Heart right ventricle (tissue), 16 donors: ENCODE measurements around the gene TTLL9. TPM values are rescaled to one million over a fixed set of nuclear protein-coding genes. Genes with fewer than 3 reads are reported as not detected.

Experiments
- ATAC-seq, 8 donors: fragments of 200-7000 bp; cut with Tn5 transposase; one replicate each; pipeline ENCODE4 v1.9.1; 2020; ENCODE audit warnings: mild to moderate bottlenecking in 8 of 8, moderate library complexity in 8 of 8, moderate number of reproducible peaks in 1 of 8
- DNase-seq, 2 donors: peaks; one replicate each; pipeline ENCODE4 v3.0.0-alpha.2; 2020
- H3K27ac ChIP-seq, 10 donors: fragments of 200-600 bp; sonication (generic) in 2 of 10; one replicate each; pipeline versions ENCODE4 v1.5.0 to v1.8.0; 2020 to 2022; ENCODE audit warnings: mild to moderate bottlenecking in 3 of 10
- H3K27me3 ChIP-seq, 7 donors: fragments of 200-600 bp; one replicate each; pipeline ENCODE4 v1.8.0; 2021 to 2022; ENCODE audit warnings: mild to moderate bottlenecking in 2 of 7
- H3K36me3 ChIP-seq, 9 donors: fragments of 200-600 bp; sonication (generic) in 1 of 9; one replicate each; pipeline versions ENCODE4 v1.5.0 to v1.8.0; 2020 to 2022; ENCODE audit warnings: mild to moderate bottlenecking in 2 of 9
- H3K4me1 ChIP-seq, 9 donors: fragments of 200-600 bp; sonication (generic) in 1 of 9; one replicate each; pipeline versions ENCODE4 v1.5.0 to v1.8.0; 2020 to 2022; ENCODE audit warnings: mild to moderate bottlenecking in 4 of 9
- H3K4me3 ChIP-seq, 10 donors: fragments of 200-600 bp; sonication (generic) in 2 of 10; one replicate each; pipeline versions ENCODE4 v1.5.0 to v1.8.0; 2020 to 2022; ENCODE audit warnings: mild to moderate bottlenecking in 7 of 10, moderate library complexity in 2 of 10
- H3K9me3 ChIP-seq, 11 donors: fragments of 200-600 bp in 10 of 11; sonication (generic) in 2 of 11; one replicate each; pipeline versions ENCODE4 v1.5.0 to v1.8.0; 2013 to 2022; ENCODE audit warnings: mild to moderate bottlenecking in 2 of 11, control low read depth in 1 of 11, moderate library complexity in 1 of 11
- CTCF ChIP-seq, 9 donors: fragments of 200-600 bp; sonication (generic) in 2 of 9; IDR thresholded peaks; one replicate each; pipeline versions ENCODE4 v1.5.0 to v1.8.0; 2021 to 2022; ENCODE audit warnings: antibody characterized with exemption in 9 of 9, mild to moderate bottlenecking in 5 of 9, moderate library complexity in 1 of 9
- WGBS, 2 donors: extraction: QIAGEN DNeasy Blood & Tissue Kit; methylation state at CpG; one replicate each; pipeline ENCODE4 v1.1.7; 2013; ENCODE audit warnings: inconsistent platforms in 1 of 2; 5-methylcytosine and 5-hydroxymethylcytosine counted together
- intact Hi-C, 10 donors: fragments of 100-400 bp; cut with DNase I; formaldehyde crosslinking; loops; one replicate each; pipeline versions ENCODE4 v1.11.1 to v1.14.2; 2022
- polyA plus RNA-seq, 2 donors: library from polyadenylated mRNA; stranded (reverse); fragments of 200-250 nt; gene quantifications; one replicate each; pipeline ENCODE4 v1.2.3, GENCODE V29; 2013
- total RNA-seq, 10 donors: library from RNA; stranded (reverse); fragmentation: NEBNext Ultra II Directional in 3 of 10; extraction: Animal tissue kit (Norgen Biotek cat#: 25700) in 3 of 10; gene quantifications; one replicate each; pipeline versions ENCODE4 v1.2.1 to v1.2.4, GENCODE V29; 2021 to 2023
- donor health status: Arrhythmogenic right ventricular cardiomyopathy.
- donor health status: ischemic (EF 13 %, LVEDD 7.1; RV severe dilation, severe dysfunction).
- donor health status: healthy with polysubstance abuse.
- donor health status: DM: no; HTN: yes; CAD: no.
- donor health status: DM: no; HTN: no; CAD: no.
- donor health status: ischemic (EF 25% LVEDD 6.9; RV normal size, moderate dysfunction).
- donor health status: ischemic (EF 25% LVEDD 5.7; RV mildly dilated, moderate dysfunction).
- donor health status: healthy.
- donor health status: DM: yes; HTN: yes; CAD: no.
- donor health status: Ischemic cardiomyopathy.
- donor health status: ischemic (EF 35%, LVEDD 5.7; RV mildly dilated, moderate dysfunction).
- donor health status: nonischemic (EF 11% LVEDD 7.7; RV severe dilation, severe dysfunction).
- donor health status: DM: yes; HTN: yes; CAD: no.
- donor health status: PGD.
- donor health status: ischemic (EF 29% LVEDD 5.4; RV normal size, mild dysfunction).
- donor health status: nonischemic (EF 23%, LVEDD 6.1; RV moderate dilation, normal function).

The TTLL9 gene
- total and polyA plus RNA-seq, 12 donors = 0.03 to 0.15 (median 0.07) TPM; not detected in 9

- H3K36me3 ChIP-seq = no peaks in the 10 kb centered on the region
- H3K27ac ChIP-seq = no peak overlapping the region
- intact Hi-C loops = no loop called here
- no peak for TF ChIP-seq CTCF (IDR thresholded peaks at IDR 0.05)
- peak in 7 of 8 donors; percentile 31 to 71 (median 57) for ATAC-seq
- DNase-seq = no peak
- peaks cover 9 to 22% (median 17%) of the 10 kb centered on the region in 9 donors for H3K4me1 ChIP-seq
- no peaks in the 10 kb centered on the region for H3K9me3 ChIP-seq
- H3K27me3 ChIP-seq = peaks cover 0 to 48% (median 15%) of the 10 kb centered on the region in 7 donors
- 3 to 8% methylated on average over 15 of the region's 15 CpGs for WGBS, 2 donors
- peak overlapping the region; percentile 38 to 65 (median 59) for H3K4me3 ChIP-seq
Observed at GRCh38 chr20:31860390-31861134, 9.9 kb upstream of the TTLL9 start.

GRCh38 chr20:31861135-31861384 lies 9.4 kb upstream of the TTLL9 start:
- Histone ChIP-seq H3K27ac (peak overlapping the region in 1 of 10 donors; percentile 50), H3K4me1 (peaks cover 9 to 22% (median 17%) of the 10 kb centered on the region in 9 donors), H3K4me3 (peak overlapping the region; percentile 38 to 65 (median 59)), H3K27me3 (peaks cover 0 to 48% (median 11%) of the 10 kb centered on the region in 7 donors), H3K9me3 (no peaks in the 10 kb centered on the region), H3K36me3 (no peaks in the 10 kb centered on the region)
- no peak for TF ChIP-seq CTCF (IDR thresholded peaks at IDR 0.05)
- ATAC-seq = peak; percentile 5 to 48 (median 26)
- intact Hi-C loops = no loop called here
- DNase-seq = no peak
- WGBS, 2 donors = 1% methylated on average over 20 of the region's 20 CpGs

GRCh38 chr20:31861385-31862156 lies 8.9 kb upstream of the TTLL9 start:
- DNase-seq = peak; percentile 57 to 73
- H3K27me3 ChIP-seq = peaks cover 0 to 48% (median 9%) of the 10 kb centered on the region in 7 donors
- peak overlapping the region; percentile 38 to 65 (median 59) for H3K4me3 ChIP-seq
- peak overlapping the region in 1 of 10 donors; percentile 50 for H3K27ac ChIP-seq
- no peaks in the 10 kb centered on the region for H3K36me3 ChIP-seq
- 6 to 7% methylated on average over 56 to 60 of the region's 60 CpGs for WGBS, 2 donors
- intact Hi-C loops = no loop called here
- H3K9me3 ChIP-seq = no peaks in the 10 kb centered on the region
- TF ChIP-seq CTCF (IDR thresholded peaks at IDR 0.05) = no peak
- ATAC-seq = peak; percentile 61 to 83 (median 73)
- H3K4me1 ChIP-seq = peaks cover 9 to 22% (median 17%) of the 10 kb centered on the region in 9 donors

- peaks cover 9 to 22% (median 17%) of the 10 kb centered on the region in 9 donors for H3K4me1 ChIP-seq
- no peaks in the 10 kb centered on the region for H3K36me3 ChIP-seq
- 68 to 86% methylated on average over 5 of the region's 5 CpGs for WGBS, 2 donors
- H3K9me3 ChIP-seq = no peaks in the 10 kb centered on the region
- H3K27ac ChIP-seq = no peak overlapping the region
- H3K4me3 ChIP-seq = peak overlapping the region in 1 of 10 donors; percentile 63
- intact Hi-C loops = no loop called here
- ATAC-seq = no peak
- no peak for DNase-seq
- peaks cover 0 to 48% (median 9%) of the 10 kb centered on the region in 7 donors for H3K27me3 ChIP-seq
- TF ChIP-seq CTCF (IDR thresholded peaks at IDR 0.05) = no peak
Observed at GRCh38 chr20:31862157-31862470, 8.3 kb upstream of the TTLL9 start.
